Anterior cingulate cortex (tissue), 58 donors: Measurements from ENCODE around the gene MFRP.

Experiments used
- DNase-seq, 58 donors: peaks; one replicate each; lab custom pipeline; 2025; lab: John Stamatoyannopoulos, UW

The MFRP gene

GRCh38 chr11:119361941-119362725, 15.6 kb upstream of the MFRP start:
- peak in 2 of 58 donors; percentile 26 to 44 for DNase-seq

- peak in 32 of 58 donors; percentile 27 to 78 (median 53) for DNase-seq
Measured at GRCh38 chr11:119361056-119361787, 14.7 kb upstream of the MFRP start.

- no peak for DNase-seq
Measured at GRCh38 chr11:119359365-119360214, 13.1 kb upstream of the MFRP start.

- DNase-seq: no peak
Measured at GRCh38 chr11:119357074-119357473, 10.6 kb upstream of the MFRP start.

- peak in 50 of 58 donors; percentile 13 to 78 (median 58) for DNase-seq
Measured at GRCh38 chr11:119356349-119357031, 10.0 kb upstream of the MFRP start.

- DNase-seq: no peak
Measured at GRCh38 chr11:119355091-119355843, 8.8 kb upstream of the MFRP start.

- peak in 7 of 58 donors; percentile 28 to 65 (median 47) for DNase-seq
Measured at GRCh38 chr11:119352857-119353260, 6.4 kb upstream of the MFRP start.

GRCh38 chr11:119351232-119351631, 4.7 kb upstream of the MFRP start:
- DNase-seq: no peak

GRCh38 chr11:119350302-119350701, 3.8 kb upstream of the MFRP start:
- DNase-seq: no peak

- DNase-seq: no peak
Measured at GRCh38 chr11:119347940-119348605, 1.6 kb upstream of the MFRP start.

- no peak for DNase-seq
Measured at GRCh38 chr11:119347242-119347641, 737 bp upstream of the MFRP start.

GRCh38 chr11:119345685-119346084, 820 bp downstream of the MFRP start:
- DNase-seq: no peak

GRCh38 chr11:119344291-119345010, 2.1 kb downstream of the MFRP start:
- DNase-seq: no peak

GRCh38 chr11:119343726-119344125, 2.8 kb downstream of the MFRP start:
- DNase-seq: no peak

- no peak for DNase-seq
Measured at GRCh38 chr11:119342362-119343130, 4.0 kb downstream of the MFRP start.

GRCh38 chr11:119342023-119342300, 4.5 kb downstream of the MFRP start:
- DNase-seq: no peak

GRCh38 chr11:119341222-119342022, 5.1 kb downstream of the MFRP start:
- peak in 6 of 58 donors; percentile 23 to 60 (median 34) for DNase-seq
